ENCODE measurements around the gene DEGS2.

The DEGS2 gene

GRCh38 chr14:100126401-100126800 is 33.0 kb downstream of the DEGS2 start:
- TF ChIP-seq CTCF (conservative IDR thresholded peaks at IDR 0.05) (no peak), ZFX (IDR thresholded peaks at IDR 0.05) (no peak)
- no peak overlapping the region for H3K27ac ChIP-seq

GRCh38 chr14:100124551-100125088 is 34.8 kb downstream of the DEGS2 start:
- TF ChIP-seq CTCF (conservative IDR thresholded peaks at IDR 0.05) (no peak), ZFX (IDR thresholded peaks at IDR 0.05) (no peak)
- H3K27ac ChIP-seq = no peak overlapping the region

- no peak overlapping the region for H3K27ac ChIP-seq
- no peak for TF ChIP-seq ZFX (IDR thresholded peaks at IDR 0.05)
- TF ChIP-seq CTCF (conservative IDR thresholded peaks at IDR 0.05) = no peak
These were observed 35.8 kb downstream of the DEGS2 start for GRCh38 chr14:100123618-100124017.

GRCh38 chr14:100122481-100123223 is 36.8 kb downstream of the DEGS2 start:
- H3K27ac ChIP-seq = no peak overlapping the region
- TF ChIP-seq CTCF (conservative IDR thresholded peaks at IDR 0.05) (no peak), ZFX (IDR thresholded peaks at IDR 0.05) (no peak)

- TF ChIP-seq CTCF (conservative IDR thresholded peaks at IDR 0.05) (no peak), ZFX (IDR thresholded peaks at IDR 0.05) (no peak)
These were observed 37.6 kb downstream of the DEGS2 start for GRCh38 chr14:100121643-100122480.

GRCh38 chr14:100120522-100121269 is 38.7 kb downstream of the DEGS2 start:
- TF ChIP-seq CTCF (conservative IDR thresholded peaks at IDR 0.05) = no peak
- TF ChIP-seq ZFX (IDR thresholded peaks at IDR 0.05) = no peak
- H3K27ac ChIP-seq = no peak overlapping the region

More at GRCh38 chr14:100121643-100122480, 37.6 kb downstream of the DEGS2 start:
- no peak overlapping the region for H3K27ac ChIP-seq
